Suprapubic skin (tissue), 4 donors: ENCODE measurements around the gene PREPL. TPM values are rescaled to one million over a fixed set of nuclear protein-coding genes. Genes with fewer than 3 reads are reported as not detected.

Source experiments
- DNase-seq, 2 donors: peaks; one replicate each; pipeline ENCODE4 v3.0.0-alpha.2; 2019; ENCODE audit warnings: low spot score in 2 of 2
- H3K27ac ChIP-seq: fragments of 200-600 bp; sonication (generic); one replicate; pipeline ENCODE4 v1.5.1; 2019
- H3K27me3 ChIP-seq: fragments of 200-600 bp; sonication (generic); one replicate; pipeline ENCODE4 v1.5.1; 2019
- H3K36me3 ChIP-seq: fragments of 200-600 bp; sonication (generic); one replicate; pipeline ENCODE4 v1.5.1; 2019
- H3K4me1 ChIP-seq: fragments of 200-600 bp; sonication (generic); one replicate; pipeline ENCODE4 v1.5.1; 2019
- H3K4me3 ChIP-seq: fragments of 200-600 bp; sonication (generic); one replicate; pipeline ENCODE4 v1.5.1; 2019; ENCODE audit warnings: mild to moderate bottlenecking
- H3K9me3 ChIP-seq: fragments of 200-600 bp; sonication (generic); one replicate; pipeline ENCODE4 v1.5.1; 2019
- EP300 ChIP-seq: sonication (generic); formaldehyde crosslinking; IDR thresholded peaks from one replicate; pipeline ENCODE4 v1.6.1; 2017; ENCODE audit warnings: antibody characterized with exemption
- POLR2A ChIP-seq, 2 donors: fragments of 450-650 bp; IDR thresholded peaks; one replicate each; pipeline ENCODE4 v1.6.1; 2017; ENCODE audit warnings: antibody characterized with exemption in 2 of 2, mild to moderate bottlenecking in 2 of 2, moderate library complexity in 2 of 2
- POLR2AphosphoS5 ChIP-seq, 3 donors: sonication (generic); formaldehyde crosslinking; IDR thresholded peaks; one replicate each; pipeline ENCODE4 v1.6.1; 2017; ENCODE audit warnings: antibody characterized with exemption in 3 of 3
- WGBS: methylation state at CpG from one replicate; pipeline ENCODE4 v1.1.5; 2018; 5-methylcytosine and 5-hydroxymethylcytosine counted together
- total RNA-seq, 4 donors: library from RNA; depleted of rRNA; stranded (reverse); fragments of >200 nt; gene quantifications; one replicate each; pipeline ENCODE4 v1.1.0, GENCODE V29; 2016
- TF ChIP-seq, protein P1 (sequence below), 2 donors: fragments of 200-600 bp in 1 of 2; fragments of 450-650 bp in 1 of 2; sonication (generic) in 1 of 2; IDR thresholded peaks; one replicate each; pipeline ENCODE4 v1.5.1; 2016 to 2019; ENCODE audit warnings: antibody characterized with exemption in 2 of 2, mild to moderate bottlenecking in 1 of 2, moderate library complexity in 1 of 2

Gene PREPL
- total RNA-seq, 4 donors from 2014 or later: 25.9 to 51.9 (median 32.2) TPM

DNA sequence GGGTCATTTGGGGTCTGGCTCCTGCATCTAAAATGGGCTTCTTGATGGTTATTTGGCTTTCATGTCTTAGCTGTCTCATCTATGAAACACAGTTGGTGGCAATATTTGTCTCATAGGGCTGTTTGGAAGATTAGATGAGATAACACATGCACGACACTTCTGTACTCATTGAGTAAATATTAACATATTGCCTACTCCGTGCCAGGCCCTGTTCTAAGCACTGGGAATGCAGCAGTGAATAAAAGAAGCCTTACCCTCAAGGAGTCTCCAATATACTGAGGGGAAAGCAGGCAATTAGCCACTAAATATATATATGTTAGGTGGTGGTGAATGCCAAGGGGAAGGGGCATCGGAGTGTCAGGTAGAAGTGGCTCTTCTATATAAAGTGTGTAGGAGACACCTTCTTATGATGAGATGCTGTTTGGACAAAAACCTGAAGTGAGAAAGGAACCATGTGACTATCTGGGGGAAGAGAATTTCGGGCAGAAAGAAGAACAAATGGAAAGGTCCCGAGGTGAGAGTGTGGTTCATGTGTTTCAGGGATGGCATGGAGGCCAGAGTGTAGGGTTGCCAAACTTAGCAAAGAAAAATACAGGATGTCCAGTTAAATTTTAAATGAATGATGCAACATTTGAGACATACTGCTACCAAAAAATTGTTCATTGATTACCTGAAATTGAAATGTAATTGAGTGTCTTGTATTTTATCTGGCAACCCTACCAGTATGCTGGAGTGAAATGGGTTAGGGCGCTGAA, 74.2 kb downstream of the PREPL start:
- 81% methylated on average over 6 of the region's 6 CpGs for WGBS
- Histone ChIP-seq H3K27ac (no peak overlapping the region), H3K27me3 (no peaks in the 10 kb centered on the region), H3K36me3 (no peaks in the 10 kb centered on the region), H3K4me1 (peaks cover 12% of the 10 kb centered on the region), H3K9me3 (no peaks in the 10 kb centered on the region), H3K4me3 (no peak overlapping the region)
- TF ChIP-seq, protein P1, sequence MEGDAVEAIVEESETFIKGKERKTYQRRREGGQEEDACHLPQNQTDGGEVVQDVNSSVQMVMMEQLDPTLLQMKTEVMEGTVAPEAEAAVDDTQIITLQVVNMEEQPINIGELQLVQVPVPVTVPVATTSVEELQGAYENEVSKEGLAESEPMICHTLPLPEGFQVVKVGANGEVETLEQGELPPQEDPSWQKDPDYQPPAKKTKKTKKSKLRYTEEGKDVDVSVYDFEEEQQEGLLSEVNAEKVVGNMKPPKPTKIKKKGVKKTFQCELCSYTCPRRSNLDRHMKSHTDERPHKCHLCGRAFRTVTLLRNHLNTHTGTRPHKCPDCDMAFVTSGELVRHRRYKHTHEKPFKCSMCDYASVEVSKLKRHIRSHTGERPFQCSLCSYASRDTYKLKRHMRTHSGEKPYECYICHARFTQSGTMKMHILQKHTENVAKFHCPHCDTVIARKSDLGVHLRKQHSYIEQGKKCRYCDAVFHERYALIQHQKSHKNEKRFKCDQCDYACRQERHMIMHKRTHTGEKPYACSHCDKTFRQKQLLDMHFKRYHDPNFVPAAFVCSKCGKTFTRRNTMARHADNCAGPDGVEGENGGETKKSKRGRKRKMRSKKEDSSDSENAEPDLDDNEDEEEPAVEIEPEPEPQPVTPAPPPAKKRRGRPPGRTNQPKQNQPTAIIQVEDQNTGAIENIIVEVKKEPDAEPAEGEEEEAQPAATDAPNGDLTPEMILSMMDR (IDR thresholded peaks at IDR 0.05): no peak
- TF ChIP-seq POLR2A (IDR thresholded peaks at IDR 0.05) (no peak), POLR2AphosphoS5 (IDR thresholded peaks at IDR 0.05) (no peak), EP300 (no peak)
- DNase-seq: no peak

DNA sequence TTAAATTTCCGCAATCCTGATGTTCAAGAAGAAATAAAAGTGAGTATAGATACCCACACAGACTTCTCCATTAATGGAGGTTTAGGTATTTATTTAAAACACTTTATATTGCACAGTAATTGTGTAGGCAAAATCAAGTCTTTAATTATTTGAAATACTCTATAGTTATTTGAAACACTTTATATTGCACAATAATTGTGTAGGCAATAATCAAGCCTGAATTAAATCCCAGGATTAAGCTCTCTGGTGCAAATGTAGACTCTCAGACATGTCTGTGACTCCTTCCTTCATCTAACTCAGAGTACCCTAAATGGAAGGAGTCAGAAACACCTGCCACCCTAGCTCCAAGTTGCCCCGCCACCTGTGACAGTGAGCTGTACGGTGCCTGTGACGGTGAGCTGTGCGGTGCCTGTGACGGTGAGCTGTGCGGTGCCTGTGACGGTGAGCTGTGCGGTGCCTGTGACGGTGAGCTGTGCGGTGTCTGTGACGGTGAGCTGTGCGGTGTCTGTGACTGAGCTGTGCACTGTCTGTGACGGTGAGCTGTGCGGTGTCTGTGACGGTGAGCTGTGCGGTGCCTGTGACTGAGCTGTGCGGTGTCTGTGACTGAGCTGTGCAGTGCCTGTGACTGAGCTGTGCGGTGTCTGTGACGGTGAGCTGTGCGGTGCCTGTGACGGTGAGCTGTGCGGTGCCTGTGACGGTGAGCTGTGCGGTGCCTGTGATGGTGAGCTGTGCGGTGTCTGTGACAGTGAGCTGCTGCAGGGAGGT, 75.0 kb downstream of the PREPL start:
- DNase-seq: no peak
- H3K27me3 ChIP-seq: no peaks in the 10 kb centered on the region
- TF ChIP-seq EP300: no peak
- TF ChIP-seq, protein P1 (IDR thresholded peaks at IDR 0.05): no peak
- no peak for TF ChIP-seq POLR2AphosphoS5 (IDR thresholded peaks at IDR 0.05)
- TF ChIP-seq POLR2A (IDR thresholded peaks at IDR 0.05): no peak
- H3K27ac ChIP-seq: no peak overlapping the region
- H3K9me3 ChIP-seq: no peaks in the 10 kb centered on the region
- no peaks in the 10 kb centered on the region for H3K36me3 ChIP-seq
- H3K4me3 ChIP-seq: no peak overlapping the region
- H3K4me1 ChIP-seq: peaks cover 5% of the 10 kb centered on the region
- 95% methylated on average over 15 of the region's 26 CpGs for WGBS

DNA sequence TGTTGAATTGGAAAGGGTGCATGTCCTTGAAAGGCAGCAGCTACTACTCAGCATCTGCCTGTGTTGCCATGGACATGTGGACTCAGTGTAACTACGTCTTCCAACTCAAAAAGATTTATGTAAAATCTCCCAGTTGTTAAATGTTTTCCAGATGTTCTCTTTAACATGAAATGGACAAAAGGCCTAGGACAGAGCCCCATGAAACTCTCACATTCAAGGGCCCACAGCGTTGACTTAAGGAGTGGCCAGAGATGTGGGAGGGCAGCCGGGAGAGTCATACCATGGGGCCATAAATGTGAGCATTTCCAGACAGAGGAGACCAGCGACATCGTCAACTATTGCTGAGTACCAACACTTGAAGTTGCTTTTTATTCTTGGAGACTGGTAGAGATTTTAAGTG, 76.1 kb downstream of the PREPL start:
- Histone ChIP-seq H3K27me3 (no peaks in the 10 kb centered on the region), H3K27ac (no peak overlapping the region), H3K4me3 (no peak overlapping the region), H3K4me1 (no peaks in the 10 kb centered on the region), H3K9me3 (no peaks in the 10 kb centered on the region), H3K36me3 (no peaks in the 10 kb centered on the region)
- TF ChIP-seq POLR2A (IDR thresholded peaks at IDR 0.05) (no peak), EP300 (no peak), POLR2AphosphoS5 (IDR thresholded peaks at IDR 0.05) (no peak)
- TF ChIP-seq, protein P1 (IDR thresholded peaks at IDR 0.05): no peak
- DNase-seq: no peak
- WGBS: 69% methylated on average over 5 of the region's 5 CpGs

DNA sequence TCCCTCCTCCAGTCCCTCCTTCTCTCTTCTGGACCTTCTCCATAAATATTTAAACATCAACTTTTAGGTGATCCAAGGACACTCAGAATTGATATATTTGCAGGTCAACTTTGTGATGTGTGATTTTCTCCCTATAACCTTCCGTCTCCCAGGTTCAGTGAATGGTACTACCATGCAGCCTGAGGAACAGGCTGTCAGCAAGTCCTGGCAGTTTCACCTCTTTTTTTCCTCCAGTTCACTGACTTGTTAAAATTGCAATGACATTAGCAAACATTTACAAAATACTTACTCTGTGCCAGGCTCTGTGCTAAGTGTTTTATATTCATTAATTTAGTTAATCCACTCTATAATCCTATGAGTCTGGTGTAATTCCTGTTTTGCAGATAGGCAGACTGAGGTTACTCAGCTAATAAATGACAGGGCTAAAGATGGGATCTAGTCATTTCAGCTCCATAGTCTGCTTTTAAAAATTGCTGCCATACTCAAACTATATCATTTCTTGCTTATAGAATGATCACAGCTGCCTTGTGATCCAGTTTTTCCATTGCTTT, 78.1 kb downstream of the PREPL start:
- TF ChIP-seq, protein P1 (IDR thresholded peaks at IDR 0.05): no peak
- TF ChIP-seq POLR2A (IDR thresholded peaks at IDR 0.05) (no peak), EP300 (no peak), POLR2AphosphoS5 (IDR thresholded peaks at IDR 0.05) (no peak)
- no peaks in the 10 kb centered on the region for H3K9me3 ChIP-seq
- 97% methylated on average over 1 of the region's 1 CpG for WGBS
- H3K4me1 ChIP-seq: no peaks in the 10 kb centered on the region
- H3K36me3 ChIP-seq: no peaks in the 10 kb centered on the region
- H3K27ac ChIP-seq: no peak overlapping the region
- DNase-seq: no peak
- no peak overlapping the region for H3K4me3 ChIP-seq
- no peaks in the 10 kb centered on the region for H3K27me3 ChIP-seq

DNA sequence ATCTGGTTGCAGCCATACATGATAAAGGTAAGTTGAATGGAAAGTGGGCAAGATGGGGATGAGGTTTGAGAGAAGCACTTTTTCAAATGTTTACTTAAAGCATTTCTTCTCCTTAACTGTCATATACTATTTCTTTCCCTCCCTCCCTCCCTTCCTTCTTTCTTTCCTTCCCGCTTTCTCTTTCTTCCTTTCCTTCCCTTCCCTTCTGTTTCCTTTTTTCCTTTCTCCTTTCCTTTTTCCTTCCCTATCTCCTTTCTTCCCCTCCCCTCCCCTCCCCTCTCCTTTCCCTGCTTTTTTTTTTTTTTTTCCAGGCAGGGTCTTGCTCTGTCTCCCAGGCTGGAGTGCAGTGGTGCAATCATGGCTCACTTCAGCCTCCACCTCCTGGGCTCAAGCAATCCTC, 80.4 kb downstream of the PREPL start:
- 94% methylated on average over 1 of the region's 1 CpG for WGBS
- no peak overlapping the region for H3K27ac ChIP-seq
- no peaks in the 10 kb centered on the region for H3K36me3 ChIP-seq
- DNase-seq: no peak
- no peak overlapping the region for H3K4me3 ChIP-seq
- H3K4me1 ChIP-seq: peaks cover 3% of the 10 kb centered on the region
- TF ChIP-seq POLR2A (IDR thresholded peaks at IDR 0.05) (no peak), POLR2AphosphoS5 (IDR thresholded peaks at IDR 0.05) (no peak), EP300 (no peak)
- TF ChIP-seq, protein P1 (IDR thresholded peaks at IDR 0.05): no peak
- H3K27me3 ChIP-seq: no peaks in the 10 kb centered on the region
- H3K9me3 ChIP-seq: no peaks in the 10 kb centered on the region
